OCI-LY7 (cell line): ENCODE results near the gene OR2AE1.

ENCODE experiments used
- CTCF ChIP-seq: fragments of 200-600 bp; sonication (generic); conservative IDR thresholded peaks from 2 replicates; pipeline ENCODE4 v1.5.1; 2014; ENCODE audit warnings: mild to moderate bottlenecking, antibody characterized with exemption, low read length, moderate library complexity, mixed read lengths
- EZH2phosphoT487 ChIP-seq: fragments of 200-600 bp; sonication (generic); IDR thresholded peaks from 2 replicates; pipeline ENCODE4 v1.6.1; 2018; ENCODE audit warnings: low read depth, borderline replicate concordance, mild to moderate bottlenecking, mixed run types, antibody characterized with exemption, low read length, moderate library complexity, mixed read lengths

GRCh38 chr7:99868246-99868645 is 8.6 kb downstream of the OR2AE1 start:
- TF ChIP-seq CTCF (no peak), EZH2phosphoT487 (no peak)
